Measurements from ENCODE around the gene MACROD2.

Gene MACROD2

GRCh38 chr20:15039088-15039752 is 1043.9 kb downstream of the MACROD2 start:
- H3K27me3 ChIP-seq, result no peaks in the 10 kb centered on the region
- H3K4me3 ChIP-seq (ENCODE audit: low read depth in 1 of 2, low read length in 1 of 2), result no peak overlapping the region
- no peaks in the 10 kb centered on the region for H3K9me3 ChIP-seq
- H3K4me1 ChIP-seq (ENCODE audit: control insufficient read depth in 1 of 2, insufficient read depth in 1 of 2, low read depth in 1 of 2, low read length in 1 of 2), result no peaks in the 10 kb centered on the region
- no peaks in the 10 kb centered on the region for H3K36me3 ChIP-seq
- no peak for TF ChIP-seq CTCF (IDR thresholded peaks at IDR 0.05)
- H3K27ac ChIP-seq, result no peak overlapping the region

DNA sequence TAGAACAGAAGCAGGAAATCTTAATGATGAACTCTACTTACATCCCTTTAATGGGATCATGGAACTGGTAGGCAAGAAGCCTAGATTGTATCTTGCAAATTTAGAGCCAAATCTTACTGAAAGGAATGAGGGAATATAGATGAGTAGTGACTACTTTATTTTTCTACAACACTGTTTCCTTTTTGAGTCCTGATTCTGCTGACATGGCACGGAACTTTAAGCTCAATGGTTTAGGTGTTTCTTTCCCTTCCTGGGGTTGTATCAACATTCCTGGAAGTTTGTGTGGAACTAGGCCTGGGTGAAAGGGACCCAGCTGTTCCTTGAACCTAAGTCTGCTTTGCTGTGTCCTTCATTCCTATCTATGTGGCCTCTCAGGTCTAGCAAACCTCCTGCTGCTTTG is 1047.4 kb downstream of the MACROD2 start:
- H3K4me1 ChIP-seq (ENCODE audit: control insufficient read depth in 1 of 2, insufficient read depth in 1 of 2, low read depth in 1 of 2, low read length in 1 of 2), result no peaks in the 10 kb centered on the region

DNA sequence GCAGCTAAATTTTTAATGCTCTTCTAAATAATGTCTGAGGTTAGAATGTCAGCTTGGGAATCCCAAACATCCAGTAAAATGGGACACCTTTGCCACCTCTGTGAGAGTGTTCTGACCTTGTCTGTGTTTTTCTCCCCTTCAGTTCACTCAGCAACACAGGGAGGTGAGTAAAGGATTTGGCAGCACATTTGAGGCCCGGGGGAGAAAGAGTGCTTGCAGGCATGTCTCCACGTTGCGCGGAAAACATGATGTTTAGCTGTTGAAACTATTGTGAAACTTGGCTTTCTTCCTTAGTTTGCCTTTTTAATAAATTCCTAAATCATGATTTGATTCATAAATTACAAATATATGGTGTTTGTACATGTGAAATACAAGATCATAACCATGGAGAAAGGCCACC is 1049.9 kb downstream of the MACROD2 start:
- no peaks in the 10 kb centered on the region for H3K4me1 ChIP-seq (ENCODE audit: control insufficient read depth in 1 of 2, insufficient read depth in 1 of 2, low read depth in 1 of 2, low read length in 1 of 2)
- H3K27me3 ChIP-seq, result no peaks in the 10 kb centered on the region
- no peak for TF ChIP-seq CTCF (IDR thresholded peaks at IDR 0.05)
- no peaks in the 10 kb centered on the region for H3K36me3 ChIP-seq
- no peak overlapping the region for H3K4me3 ChIP-seq (ENCODE audit: low read depth in 1 of 2, low read length in 1 of 2)
- H3K9me3 ChIP-seq, result no peaks in the 10 kb centered on the region
- no peak overlapping the region for H3K27ac ChIP-seq

More for the DNA sequence above, 1047.4 kb downstream of the MACROD2 start:
- no peak for TF ChIP-seq CTCF (IDR thresholded peaks at IDR 0.05)
- no peak overlapping the region for H3K27ac ChIP-seq
- no peaks in the 10 kb centered on the region for H3K27me3 ChIP-seq
- no peaks in the 10 kb centered on the region for H3K36me3 ChIP-seq
- H3K4me3 ChIP-seq (ENCODE audit: low read depth in 1 of 2, low read length in 1 of 2), result no peak overlapping the region
- H3K9me3 ChIP-seq, result no peaks in the 10 kb centered on the region

DNA sequence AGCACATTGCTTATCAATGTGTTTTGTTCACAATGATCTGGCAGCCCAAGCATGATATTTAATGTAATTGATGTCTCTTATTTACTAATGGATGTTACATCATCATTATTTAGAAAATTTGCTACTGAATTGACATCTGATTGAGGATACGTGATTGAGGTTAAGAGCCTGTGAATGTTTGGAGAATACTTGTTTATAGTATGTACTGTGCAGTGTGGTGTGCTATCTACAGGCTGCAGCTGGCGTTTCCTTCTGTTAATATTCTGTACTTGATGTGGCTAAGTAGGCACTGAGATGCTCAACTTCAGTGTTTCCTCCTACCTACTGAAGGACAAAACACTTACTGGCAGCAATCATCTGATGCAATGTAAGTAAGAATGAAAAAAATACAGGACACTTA is 1051.7 kb downstream of the MACROD2 start:
- Histone ChIP-seq H3K4me1 (ENCODE audit: control insufficient read depth in 1 of 2, insufficient read depth in 1 of 2, low read depth in 1 of 2, low read length in 1 of 2) (no peaks in the 10 kb centered on the region), H3K9me3 (no peaks in the 10 kb centered on the region), H3K4me3 (ENCODE audit: low read depth in 1 of 2, low read length in 1 of 2) (no peak overlapping the region), H3K27ac (no peak overlapping the region), H3K27me3 (no peaks in the 10 kb centered on the region), H3K36me3 (no peaks in the 10 kb centered on the region)
- no peak for TF ChIP-seq CTCF (IDR thresholded peaks at IDR 0.05)

GRCh38 chr20:15047601-15048000 is 1052.3 kb downstream of the MACROD2 start:
- Histone ChIP-seq H3K4me1 (ENCODE audit: control insufficient read depth in 1 of 2, insufficient read depth in 1 of 2, low read depth in 1 of 2, low read length in 1 of 2) (no peaks in the 10 kb centered on the region), H3K36me3 (no peaks in the 10 kb centered on the region), H3K4me3 (ENCODE audit: low read depth in 1 of 2, low read length in 1 of 2) (no peak overlapping the region), H3K27me3 (no peaks in the 10 kb centered on the region), H3K9me3 (no peaks in the 10 kb centered on the region), H3K27ac (no peak overlapping the region)
- TF ChIP-seq CTCF (IDR thresholded peaks at IDR 0.05), result no peak
